ENCODE data around the gene CATSPERD.
"Not testable (repeated sequence)": the region's sequence is repeated elsewhere in the genome, so short reads cannot be mapped to it uniquely, and the experiment has no call there.

Gene CATSPERD

DNA sequence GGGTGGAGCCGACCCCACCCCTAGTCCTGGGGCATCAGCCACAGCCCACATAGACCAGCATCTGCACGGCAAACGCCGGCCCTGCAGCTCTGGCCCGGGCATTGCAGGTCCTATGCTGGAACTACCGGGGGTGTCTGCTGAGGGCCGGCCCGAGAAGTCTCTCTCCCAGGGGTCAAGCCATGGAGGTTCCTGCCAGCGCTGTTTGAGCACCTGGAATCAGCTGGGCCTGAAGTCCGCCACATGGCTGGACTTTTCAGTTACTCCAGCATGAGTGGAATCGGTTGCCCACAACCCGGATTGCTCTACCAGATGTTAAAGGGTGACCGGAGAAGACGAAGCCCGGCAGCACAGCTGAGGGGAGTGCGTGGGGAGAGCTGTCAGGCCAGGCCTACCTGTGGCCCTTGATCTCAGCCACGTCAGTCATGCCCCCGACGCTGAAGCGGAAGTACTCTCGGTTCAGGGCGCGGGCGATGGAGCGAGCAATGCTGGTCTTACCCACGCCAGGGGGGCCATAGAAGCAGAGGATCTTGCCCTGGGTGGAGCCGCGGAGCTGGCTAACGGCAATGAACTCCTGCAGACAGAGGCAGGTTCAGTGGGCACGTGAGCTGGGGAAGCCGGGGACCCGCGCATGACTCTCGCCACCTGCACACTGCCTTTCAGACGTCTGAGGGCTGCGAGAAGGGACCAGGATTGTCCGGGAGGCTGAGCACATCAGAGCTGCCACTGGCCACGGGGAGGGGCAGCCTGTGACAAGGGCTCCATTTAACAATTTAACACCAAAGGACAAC is 21.6 kb upstream of the CATSPERD start:
- DNase-seq, result no peak

DNA sequence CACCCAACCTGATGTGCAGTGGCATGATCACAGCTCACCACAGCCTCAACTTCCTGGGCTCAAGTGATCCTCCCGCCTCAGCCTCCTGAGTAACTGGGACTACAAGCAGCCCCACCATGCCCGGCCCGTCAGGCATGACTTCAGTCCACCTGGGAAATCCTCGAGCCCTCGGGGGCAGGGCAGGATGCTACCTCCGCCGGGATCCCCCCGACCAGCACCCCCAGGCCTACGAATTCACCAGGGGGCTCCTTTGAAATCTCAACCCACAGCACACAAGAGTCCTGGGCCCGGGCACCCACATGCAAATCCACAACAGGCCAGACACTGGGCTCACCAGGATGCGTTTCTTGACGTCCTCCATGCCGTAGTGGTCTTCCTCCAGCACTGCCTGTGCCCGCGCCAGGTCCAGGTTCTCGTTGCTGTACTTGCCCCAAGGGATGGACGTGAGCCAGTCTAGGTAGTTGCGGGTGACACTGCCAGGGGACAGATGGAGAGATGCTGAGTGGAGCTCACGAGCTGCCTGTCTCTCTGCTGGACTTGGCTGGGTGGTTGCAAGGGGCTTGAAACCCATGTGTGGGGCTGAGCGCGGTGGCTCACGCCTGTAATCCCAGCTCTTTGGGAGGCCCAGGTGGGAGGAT is 19.9 kb upstream of the CATSPERD start:
- DNase-seq, result no peak

DNA sequence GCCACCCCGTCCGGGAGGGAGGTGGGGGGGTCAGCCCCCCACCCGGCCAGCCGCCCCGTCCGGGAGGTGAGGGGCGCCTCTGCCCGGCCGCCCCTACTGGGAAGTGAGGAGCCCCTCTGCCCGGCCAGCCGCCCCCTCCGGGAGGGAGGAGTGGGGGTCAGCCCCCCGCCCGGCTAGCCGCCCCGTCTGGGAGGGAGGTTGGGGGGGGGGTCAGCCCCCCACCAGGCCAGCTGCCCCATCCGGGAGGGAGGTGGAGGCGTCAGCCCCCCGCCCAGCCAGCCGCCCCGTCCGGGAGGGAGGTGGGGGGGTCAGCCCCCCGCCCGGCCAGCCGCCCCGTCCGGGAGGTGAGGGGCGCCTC is 18.4 kb upstream of the CATSPERD start:
- DNase-seq, result not testable (repeated sequence)

DNA sequence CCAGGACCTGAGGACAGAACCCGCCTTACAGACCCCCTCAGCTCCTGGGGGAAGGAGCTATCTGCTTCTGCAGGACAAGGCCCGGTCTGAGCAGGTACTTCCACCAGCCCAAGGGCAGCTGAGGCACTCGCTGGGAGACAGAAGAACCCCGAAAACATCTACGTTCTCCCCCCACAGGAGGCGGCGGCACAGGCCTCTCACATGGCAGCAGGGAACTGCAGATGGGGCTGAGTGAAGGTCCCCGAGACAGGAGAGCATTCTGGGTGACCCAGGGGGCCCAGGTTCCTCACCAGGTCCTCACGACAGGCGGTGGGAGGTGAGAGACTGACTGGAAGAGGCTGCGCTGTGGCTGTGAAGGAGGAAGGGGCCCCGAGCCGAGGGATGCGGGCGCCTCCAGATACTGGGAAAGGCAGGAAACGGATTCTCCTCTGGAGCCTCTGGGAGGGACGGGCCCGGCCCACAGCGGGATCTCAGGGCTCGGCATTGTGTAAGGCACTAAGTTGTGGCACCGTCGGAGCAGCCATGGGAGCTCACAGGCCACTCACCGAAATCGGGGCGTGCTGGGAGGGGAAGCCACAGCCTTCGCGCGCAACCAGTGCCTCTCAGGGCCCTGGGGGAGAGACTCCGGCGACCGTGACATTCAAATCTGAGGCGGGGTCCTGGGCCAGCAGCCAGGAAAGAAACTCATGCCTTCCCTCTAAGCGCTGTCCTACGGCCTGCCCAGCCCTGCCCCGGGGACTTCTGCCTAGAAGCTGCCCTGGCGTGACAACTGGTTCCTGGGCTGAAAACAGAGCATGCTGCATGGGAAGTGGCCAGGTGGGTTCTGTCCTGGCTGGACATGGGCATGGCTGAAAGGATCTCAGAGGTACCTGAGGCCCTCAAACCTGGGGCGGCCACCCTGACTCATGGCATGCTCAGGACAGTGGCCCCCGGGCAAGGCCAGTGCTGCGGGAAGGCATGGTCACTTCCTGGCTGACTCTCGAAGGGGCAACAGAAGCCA is 16.3 kb upstream of the CATSPERD start:
- no peak for DNase-seq

GRCh38 chr19:5705552-5705951 is 14.9 kb upstream of the CATSPERD start:
- DNase-seq, result no peak

- no peak for DNase-seq
Observed at GRCh38 chr19:5706876-5707573, 13.4 kb upstream of the CATSPERD start.

- no peak for DNase-seq
Observed at GRCh38 chr19:5707576-5708575, 12.6 kb upstream of the CATSPERD start.

DNA sequence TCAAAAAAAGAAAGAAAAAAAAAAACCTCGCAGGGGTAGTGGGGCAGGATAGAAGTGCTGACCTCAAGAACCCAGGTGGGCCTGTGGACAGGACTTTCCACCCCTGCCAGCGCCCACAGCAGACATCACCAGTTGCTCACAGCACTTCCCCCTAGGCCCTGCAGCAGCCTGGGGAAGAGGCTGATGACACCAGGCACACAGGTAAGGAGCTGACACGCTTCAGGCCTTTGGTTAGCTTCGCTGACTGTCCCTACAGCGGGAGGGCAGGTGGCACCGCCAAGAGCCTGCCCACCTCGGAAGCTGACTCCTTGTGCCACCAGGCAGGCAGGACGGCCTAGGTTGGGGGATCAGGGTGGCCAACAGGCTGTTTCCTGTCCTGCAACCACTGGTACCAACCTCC is 9.4 kb upstream of the CATSPERD start:
- no peak for DNase-seq

DNA sequence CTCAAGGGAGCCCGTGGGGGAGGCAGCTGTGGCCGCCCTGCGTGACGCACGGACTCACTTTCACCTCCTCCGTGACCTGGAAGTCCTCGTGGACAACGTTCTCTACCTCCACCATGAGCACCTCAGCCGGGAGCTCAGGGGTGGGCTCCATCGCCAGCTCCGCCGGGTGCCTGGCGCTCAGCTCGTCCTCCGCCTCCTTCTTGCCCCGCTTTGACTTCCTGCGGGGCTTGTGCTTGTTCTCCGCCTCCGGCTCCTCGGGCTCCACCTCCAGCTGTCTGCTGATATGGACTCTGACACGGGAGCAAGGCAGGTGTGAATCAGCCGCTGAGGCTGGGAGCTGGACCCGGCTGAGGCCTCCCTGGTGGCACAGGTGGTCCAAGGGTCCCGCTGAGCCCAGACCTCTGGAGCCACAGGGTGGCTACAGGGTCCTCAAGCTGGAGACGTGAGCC is 8.7 kb upstream of the CATSPERD start:
- DNase-seq, result no peak

DNA sequence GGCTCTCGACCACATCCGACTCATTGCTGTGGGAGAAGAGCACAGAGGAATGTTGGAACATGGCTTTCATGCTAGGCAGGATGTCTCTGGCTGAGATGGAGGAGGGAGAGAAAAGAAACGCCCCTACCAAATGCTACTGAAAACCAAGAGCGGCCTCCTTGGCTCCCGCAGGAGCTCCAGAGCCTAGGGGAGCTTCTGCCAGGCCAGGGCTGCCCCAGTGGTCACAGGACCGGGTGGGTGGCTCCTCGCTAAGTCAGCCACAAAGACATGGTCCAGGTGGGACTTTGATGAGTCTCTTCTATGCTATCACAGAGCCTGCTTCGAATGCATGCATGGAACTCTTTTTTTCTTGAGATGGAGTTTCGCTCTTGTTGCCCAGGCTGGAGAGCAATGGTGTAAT is 7.2 kb upstream of the CATSPERD start:
- no peak for DNase-seq

DNA sequence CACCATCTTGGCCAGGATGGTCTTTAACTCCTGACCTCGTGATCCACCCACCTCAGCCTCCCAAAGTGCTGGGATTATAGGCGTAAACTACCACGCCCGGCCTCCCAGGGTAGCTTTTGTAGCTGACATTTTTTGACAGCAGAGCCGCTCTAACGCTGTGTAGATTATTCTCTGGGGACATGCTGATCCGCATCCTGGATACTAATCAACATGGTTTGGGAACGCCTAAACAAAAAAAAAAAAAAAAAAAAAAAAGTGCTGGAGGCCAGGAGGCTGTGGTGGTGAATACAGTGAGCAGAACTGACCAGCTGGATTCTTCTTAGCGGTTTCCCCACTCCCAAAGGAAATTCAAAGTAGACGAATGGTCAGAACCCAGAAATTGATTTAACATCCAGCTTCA is 5.6 kb upstream of the CATSPERD start:
- DNase-seq, result no peak

- DNase-seq, result no peak
Observed at GRCh38 chr19:5717215-5717935, 3.1 kb upstream of the CATSPERD start.

DNA sequence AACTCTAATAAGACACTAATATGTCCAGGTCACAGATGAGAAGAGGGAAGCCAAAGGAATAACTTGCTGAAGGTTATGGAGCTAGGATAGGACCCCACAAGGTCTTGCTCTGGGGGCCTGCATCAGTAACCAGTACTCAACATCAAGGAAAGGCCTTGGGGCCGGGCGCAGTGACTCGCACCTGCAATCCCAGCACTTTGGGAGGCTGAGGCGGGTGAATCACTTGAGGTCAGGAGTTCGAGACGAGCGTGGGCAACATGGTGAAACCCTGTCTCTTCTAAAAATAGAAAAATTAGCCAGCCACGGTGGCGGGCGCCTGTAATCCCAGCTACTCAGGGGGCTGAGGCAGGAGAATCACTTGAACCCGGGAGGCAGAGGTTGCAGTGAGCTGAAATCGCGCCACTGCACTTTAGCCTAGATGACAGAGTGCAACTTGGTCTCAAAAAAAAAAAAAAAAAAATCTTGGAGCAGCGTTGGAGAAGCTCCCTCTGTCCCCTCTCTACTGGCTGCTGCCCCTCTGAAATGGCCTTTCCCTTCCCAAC is 2.3 kb upstream of the CATSPERD start:
- no peak for DNase-seq

- DNase-seq, result no peak
Observed at GRCh38 chr19:5718579-5719273, 1.7 kb upstream of the CATSPERD start.

- no peak for DNase-seq
Observed at GRCh38 chr19:5719274-5719960, 1.0 kb upstream of the CATSPERD start.

GRCh38 chr19:5727453-5728050 is 7.1 kb downstream of the CATSPERD start:
- no peak for DNase-seq

- DNase-seq, result not testable (repeated sequence)
Observed at GRCh38 chr19:5733172-5733571, 12.7 kb downstream of the CATSPERD start.

DNA sequence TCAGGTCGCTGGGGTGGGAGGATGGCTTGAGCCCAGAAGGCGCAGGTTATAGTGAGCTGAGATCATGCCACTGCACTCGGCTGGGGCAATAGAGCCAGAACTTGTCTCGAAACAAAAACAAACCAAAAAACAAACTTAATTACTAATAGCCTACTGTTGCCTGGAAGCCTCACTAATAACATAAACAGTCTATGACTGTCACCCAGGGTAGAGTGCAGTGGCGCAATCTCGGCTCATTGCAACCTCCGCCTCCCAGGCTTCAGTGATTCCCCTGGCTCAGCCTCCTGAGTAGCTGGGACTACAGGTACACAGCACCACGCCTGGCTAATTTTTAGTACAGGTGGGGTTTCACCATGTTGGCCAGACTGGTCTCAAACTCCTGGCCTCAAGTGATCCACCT is 18.0 kb downstream of the CATSPERD start:
- DNase-seq, result no peak

GRCh38 chr19:5742051-5742450 is 21.6 kb downstream of the CATSPERD start:
- DNase-seq, result no peak

Measured in SHP77 treated with DMSO at 0.1 percent for 48 hours (cell line).